IMR-90 (cell line): ENCODE results near the gene DRAP1. TPM values are rescaled to one million over a fixed set of nuclear protein-coding genes. Genes with fewer than 3 reads are reported as not detected.

Source experiments
- ATAC-seq: fragments of 200-7000 bp; cut with Tn5 transposase; 2 replicates; pipeline ENCODE4 v1.9.1; 2020; ENCODE audit warnings: low read depth, mild to moderate bottlenecking, moderate library complexity
- BruUV-seq: library from RNA; stranded (reverse); fragments of 400-500 nt; replicated peaks from 2 replicates; lab custom pipeline; 2021; lab: Mats Ljungman, UMichigan
- CTCF ChIA-PET: fragments of 300-600 bp; formaldehyde crosslinking; extraction: SDS; loops from one replicate; lab custom pipeline; 2021; ENCODE audit warnings: antibody characterized with exemption; lab: Yijun Ruan, JAX
- POLR2A ChIA-PET: fragments of 300-600 bp; sonication (Branson Sonifier 250); formaldehyde crosslinking; loops from one replicate; lab custom pipeline; 2022; ENCODE audit warnings: antibody characterized with exemption; ENCODE audit not compliant: unreplicated experiment; lab: Charles Lee
- DNase-seq: peaks from one replicate; pipeline ENCODE4 v3.0.0; 2013
- H2AFZ ChIP-seq: replicated peaks from 2 replicates; pipeline ENCODE3; 2013; ENCODE audit warnings: low read length, mild to moderate bottlenecking; ENCODE audit not compliant: poor library complexity
- H2AK5ac ChIP-seq: 2 replicates; pipeline ENCODE4 v1.6.1; 2013; ENCODE audit warnings: low read depth, low read length, inconsistent platforms
- H2AK9ac ChIP-seq: replicated peaks from 2 replicates; pipeline ENCODE3; 2013; ENCODE audit warnings: mild to moderate bottlenecking, low read depth, low read length, moderate library complexity; ENCODE audit not compliant: poor library complexity
- H2BK120ac ChIP-seq: 2 replicates; pipeline ENCODE4 v1.6.1; 2013; ENCODE audit warnings: low read depth, low read length, inconsistent platforms
- H2BK15ac ChIP-seq: 3 replicates; pipeline ENCODE4 v1.6.1; 2013; ENCODE audit warnings: low read depth, low read length, inconsistent platforms
- H2BK20ac ChIP-seq: 2 replicates; pipeline ENCODE4 v1.6.1; 2013; ENCODE audit warnings: low read depth, mild to moderate bottlenecking, inconsistent platforms, low read length, moderate library complexity
- H2BK5ac ChIP-seq: 2 replicates; pipeline ENCODE4 v1.6.1; 2013; ENCODE audit warnings: mild to moderate bottlenecking, low read depth, low read length, inconsistent platforms; ENCODE audit not compliant: poor library complexity, severe bottlenecking
- H3K14ac ChIP-seq: replicated peaks from 2 replicates; pipeline ENCODE4 v1.6.1; 2013; ENCODE audit warnings: low read depth, low read length, inconsistent platforms
- H3K18ac ChIP-seq: 2 replicates; pipeline ENCODE4 v1.6.1; 2013; ENCODE audit warnings: low read depth, low read length, control low read depth
- H3K23ac ChIP-seq: 2 replicates; pipeline ENCODE4 v1.6.1; 2013; ENCODE audit warnings: low read depth, low read length, inconsistent platforms
- H3K27ac ChIP-seq: 2 replicates; pipeline ENCODE4 v1.5.1; 2013; ENCODE audit warnings: mild to moderate bottlenecking, control low read depth, low read length; ENCODE audit not compliant: insufficient read depth
- H3K27me3 ChIP-seq: 2 replicates; pipeline ENCODE4 v1.6.1; 2013; ENCODE audit warnings: low read length; ENCODE audit not compliant: control insufficient read depth, insufficient read depth
- H3K36me3 ChIP-seq: 2 replicates; pipeline ENCODE4 v1.6.1; 2013; ENCODE audit warnings: low read length, mixed read lengths; ENCODE audit not compliant: control insufficient read depth, insufficient read depth
- H3K4ac ChIP-seq: 2 replicates; pipeline ENCODE4 v1.6.1; 2013; ENCODE audit warnings: low read depth, low read length, inconsistent platforms
- H3K4me1 ChIP-seq: 2 replicates; pipeline ENCODE4 v1.6.1; 2013; ENCODE audit warnings: low read length, mixed read lengths; ENCODE audit not compliant: control insufficient read depth, insufficient read depth
- H3K4me2 ChIP-seq: 2 replicates; pipeline ENCODE4 v1.6.1; 2013; ENCODE audit warnings: low read depth, mild to moderate bottlenecking, control low read depth, low read length, moderate library complexity
- H3K4me3 ChIP-seq: 2 replicates; pipeline ENCODE4 v1.5.1; 2013; ENCODE audit warnings: low read depth, mild to moderate bottlenecking, control low read depth, low read length, moderate library complexity; ENCODE audit not compliant: insufficient read depth
- H3K56ac ChIP-seq: 2 replicates; pipeline ENCODE4 v1.6.1; 2013; ENCODE audit warnings: low read length, inconsistent platforms; ENCODE audit not compliant: insufficient read depth; ENCODE audit errors: extremely low read depth
- H3K79me1 ChIP-seq, 2 experiments: 2 replicates each; pipeline ENCODE4 v1.6.1; 2013; ENCODE audit warnings: low read length in 2 of 2, inconsistent platforms in 1 of 2, low read depth in 1 of 2
- H3K9ac ChIP-seq: 2 replicates; pipeline ENCODE4 v1.6.1; 2013; ENCODE audit warnings: low read depth, low read length, control low read depth
- H3K9me1 ChIP-seq: 2 replicates; pipeline ENCODE4 v1.6.1; 2013; ENCODE audit warnings: low read length, inconsistent platforms; ENCODE audit not compliant: insufficient read depth
- H3K9me3 ChIP-seq: 2 replicates; pipeline ENCODE4 v1.6.1; 2013; ENCODE audit warnings: low read length; ENCODE audit not compliant: control insufficient read depth, insufficient read depth
- H4K20me1 ChIP-seq: 2 replicates; pipeline ENCODE4 v1.6.1; 2013; ENCODE audit warnings: low read length, inconsistent platforms; ENCODE audit not compliant: insufficient read depth
- H4K5ac ChIP-seq: 2 replicates; pipeline ENCODE4 v1.6.1; 2013; ENCODE audit warnings: mild to moderate bottlenecking, low read depth, low read length, control low read depth
- H4K8ac ChIP-seq, 2 experiments: 2 replicates each; pipeline ENCODE4 v1.6.1; 2013; ENCODE audit warnings: low read depth in 2 of 2, low read length in 2 of 2, control low read depth in 1 of 2, inconsistent platforms in 1 of 2
- H4K91ac ChIP-seq: 2 replicates; pipeline ENCODE4 v1.6.1; 2013; ENCODE audit warnings: low read depth, low read length, inconsistent platforms; ENCODE audit not compliant: insufficient read depth
- CHD1 ChIP-seq: IDR thresholded peaks from 2 replicates; pipeline ENCODE4 v1.6.1; 2012; ENCODE audit warnings: low read depth, low read length, improper control_type of control experiment
- ELK1 ChIP-seq: fragments of 150-350 bp; IDR thresholded peaks from 2 replicates; pipeline ENCODE4 v1.6.1; 2016; ENCODE audit warnings: low read depth, mild to moderate bottlenecking, low read length, moderate library complexity, borderline replicate concordance
- MAFK ChIP-seq: IDR thresholded peaks from 2 replicates; pipeline ENCODE4 v1.6.1; 2012; ENCODE audit warnings: low read depth, low read length, improper control_type of control experiment
- MXI1 ChIP-seq: IDR thresholded peaks from 2 replicates; pipeline ENCODE4 v1.6.1; 2012; ENCODE audit warnings: low read depth, mild to moderate bottlenecking, low read length, moderate library complexity, borderline replicate concordance
- RAD21 ChIP-seq: IDR thresholded peaks from 2 replicates; pipeline ENCODE4 v1.6.1; 2012; ENCODE audit warnings: low read length, improper control_type of control experiment
- SMC3 ChIP-seq: fragments of 150-350 bp; IDR thresholded peaks from 2 replicates; pipeline ENCODE4 v1.6.1; 2016; ENCODE audit warnings: low read depth, mild to moderate bottlenecking, antibody characterized with exemption, low read length, moderate library complexity
- WGBS, 2 experiments: methylation state at CpG; one replicate each; pipeline versions ENCODE4 v1.1.5 to v1.1.7; 2013; ENCODE audit warnings: missing lambda C conversion rate in 2 of 2; ENCODE audit not compliant: insufficient read length in 1 of 2; ENCODE audit errors: extremely low coverage in 2 of 2; 5-methylcytosine and 5-hydroxymethylcytosine counted together
- dilution Hi-C: fragments of 300-500 bp; cut with HindIII; formaldehyde crosslinking; loops from one replicate; pipeline ENCODE4 v1.14.3; 2018; ENCODE audit warnings: low sequenced_read_pairs; ENCODE audit not compliant: unreplicated experiment
- in situ Hi-C: fragments of 300-500 bp; cut with MboI; formaldehyde crosslinking; loops from 3 replicates; pipeline ENCODE4 v1.14.3; 2019; ENCODE audit warnings: low sequenced_read_pairs, inconsistent platforms, mixed read lengths
- intact Hi-C: fragments of 100-400 bp; cut with micrococcal nuclease; formaldehyde crosslinking; loops from 2 replicates; pipeline ENCODE4 v1.10.0; 2022
- polyA plus RNA-seq, 3 experiments: library from polyadenylated mRNA; depleted of rRNA; stranded (reverse); fragments of >200 nt; gene quantifications; 2 replicates each; pipeline ENCODE4 v1.2.3, GENCODE V29; 2012; ENCODE audit warnings: low replicate concordance in 1 of 3
- total RNA-seq: library from RNA; depleted of rRNA; stranded (reverse); fragments of >200 nt; gene quantifications from 2 replicates; pipeline ENCODE4 v1.2.3, GENCODE V29; 2012

Gene DRAP1
- total and polyA plus RNA-seq, 2 of the 4 experiments (the other 2 are of a cell fraction), result 237 to 344 TPM

GRCh38 chr11:65937766-65938165 lies 18.5 kb downstream of the DRAP1 start:
- peaks cover 10% of the 10 kb centered on the region for H3K4me1 ChIP-seq
- no peak overlapping the region for H3K27ac ChIP-seq
- in situ Hi-C loops, result no loop called here
- BruUV-seq, result no TSS peak
- H4K91ac ChIP-seq, result no peak overlapping the region
- no peak overlapping the region for H3K9ac ChIP-seq
- H2BK5ac ChIP-seq, result no peak overlapping the region
- no peak overlapping the region for H3K4me3 ChIP-seq
- H4K8ac ChIP-seq, result no peak overlapping the region
- H2AK9ac ChIP-seq, result no peak overlapping the region
- no peak overlapping the region for H3K4ac ChIP-seq
- no peak overlapping the region for H4K5ac ChIP-seq
- TF ChIP-seq RAD21 (no peak), MAFK (no peak), ELK1 (no peak), CHD1 (no peak), MXI1 (no peak), SMC3 (no peak)
- no peak overlapping the region for H3K14ac ChIP-seq
- no peak overlapping the region for H2BK15ac ChIP-seq
- no peak overlapping the region for H2AFZ ChIP-seq
- intact Hi-C loops, result no loop called here
- ChIA-PET CTCF (interaction anchor here (1.0 kb wide), 1 partner anchor 53 kb away, joined by 4 read pairs; no protein-coding TSS in a partner anchor), POLR2A (interaction anchor here (0.6 kb wide), 1 partner anchor 64 kb away, joined by 3 read pairs; the partner anchor contains the start of genes BANF1 and EIF1AD)
- dilution Hi-C loops, result no loop called here
- H4K20me1 ChIP-seq, result 0 out of 2 replicates have a peak, but pooled peaks cover 3% of the 10 kb centered on the region
- WGBS, 2 experiments, result 67% methylated on average over 1 of the region's 4 CpGs; no CpG with 5 or more reads in 1 of the 2 experiments
- no peak overlapping the region for H2BK120ac ChIP-seq
- no peaks in the 10 kb centered on the region for H3K27me3 ChIP-seq
- H2BK20ac ChIP-seq, result no peak overlapping the region
- H3K56ac ChIP-seq, result no peak overlapping the region
- DNase-seq (no peak), ATAC-seq (no peak)
- no peak overlapping the region for H3K4me2 ChIP-seq
- no peak overlapping the region for H2AK5ac ChIP-seq
- no peaks in the 10 kb centered on the region for H3K9me3 ChIP-seq
- peaks cover 12% of the 10 kb centered on the region for H3K9me1 ChIP-seq
- H3K79me1 ChIP-seq, result peaks cover 0 to 15% of the 10 kb centered on the region in 2 experiments; a peak in 2 of 4 replicates
- no peaks in the 10 kb centered on the region for H3K36me3 ChIP-seq
- H3K23ac ChIP-seq, result no peak overlapping the region
- H3K18ac ChIP-seq, result no peak overlapping the region
